Cardiac fibroblast (primary cell): ENCODE results near the gene EPB41L4A.

ENCODE experiments used
- DNase-seq, 2 donors: peaks; one replicate each; pipeline versions ENCODE4 v3.0.0 to v3.0.0-alpha.2; 2010; ENCODE audit warnings: low read depth in 2 of 2
- H3K4me3 ChIP-seq, 2 donors: replicated peaks in 1 of 2; 1 replicate in 1 of 2; 2 replicates in 1 of 2; pipeline ENCODE4 v1.5.1; 2011; ENCODE audit warnings: low read depth in 2 of 2, low read length in 2 of 2, mild to moderate bottlenecking in 2 of 2, moderate library complexity in 1 of 2
- CTCF ChIP-seq: IDR thresholded peaks from one replicate; pipeline ENCODE4 v1.5.1; 2011; ENCODE audit warnings: low read depth, mild to moderate bottlenecking, low read length, inconsistent platforms

The EPB41L4A gene

GRCh38 chr5:112264151-112264550, 154.9 kb downstream of the EPB41L4A start:
- TF ChIP-seq CTCF = no peak
- no peak for DNase-seq
- H3K4me3 ChIP-seq = no peak overlapping the region

GRCh38 chr5:112263469-112263868, 155.6 kb downstream of the EPB41L4A start:
- no peak for DNase-seq
- no peak overlapping the region for H3K4me3 ChIP-seq
- no peak for TF ChIP-seq CTCF

- TF ChIP-seq CTCF = no peak
- no peak overlapping the region for H3K4me3 ChIP-seq
- no peak for DNase-seq
Observed at GRCh38 chr5:112258571-112258970, 160.5 kb downstream of the EPB41L4A start.

- no peak overlapping the region for H3K4me3 ChIP-seq
- no peak for TF ChIP-seq CTCF
- DNase-seq = no peak
Observed at GRCh38 chr5:112257976-112258375, 161.1 kb downstream of the EPB41L4A start.

GRCh38 chr5:112257005-112257404, 162.1 kb downstream of the EPB41L4A start:
- no peak for DNase-seq
- H3K4me3 ChIP-seq = no peak overlapping the region
- no peak for TF ChIP-seq CTCF

- TF ChIP-seq CTCF = no peak
- no peak overlapping the region for H3K4me3 ChIP-seq
- DNase-seq = no peak
Observed at GRCh38 chr5:112254303-112254702, 164.8 kb downstream of the EPB41L4A start.

- DNase-seq = peak; percentile 79 to 91
- TF ChIP-seq CTCF = no peak
- H3K4me3 ChIP-seq = no peak overlapping the region
Observed at GRCh38 chr5:112253478-112254250, 165.4 kb downstream of the EPB41L4A start.
